Measurements from ENCODE around the gene ANO1.

The ANO1 gene

GRCh38 chr11:70118642-70119041 lies 40.5 kb downstream of the ANO1 start:
- no peak for DNase-seq

GRCh38 chr11:70119502-70119901 lies 41.4 kb downstream of the ANO1 start:
- DNase-seq, result no peak

- DNase-seq, result no peak
Observed at GRCh38 chr11:70120674-70121073, 42.6 kb downstream of the ANO1 start.

GRCh38 chr11:70122490-70123198 lies 44.5 kb downstream of the ANO1 start:
- no peak for DNase-seq

GRCh38 chr11:70123711-70124110 lies 45.6 kb downstream of the ANO1 start:
- DNase-seq, result no peak

GRCh38 chr11:70124321-70125000 lies 46.3 kb downstream of the ANO1 start:
- no peak for DNase-seq

GRCh38 chr11:70126494-70126893 lies 48.4 kb downstream of the ANO1 start:
- DNase-seq, result no peak

GRCh38 chr11:70127653-70128434 lies 49.7 kb downstream of the ANO1 start:
- no peak for DNase-seq

GRCh38 chr11:70128435-70128906 lies 50.4 kb downstream of the ANO1 start:
- DNase-seq, result no peak

- no peak for DNase-seq
Observed at GRCh38 chr11:70129051-70129592, 51.0 kb downstream of the ANO1 start.

- no peak for DNase-seq
Observed at GRCh38 chr11:70130636-70131035, 52.5 kb downstream of the ANO1 start.

- no peak for DNase-seq
Observed at GRCh38 chr11:70131606-70132190, 53.6 kb downstream of the ANO1 start.

- DNase-seq, result no peak
Observed at GRCh38 chr11:70132641-70133040, 54.5 kb downstream of the ANO1 start.

- no peak for DNase-seq
Observed at GRCh38 chr11:70133771-70134335, 55.7 kb downstream of the ANO1 start.

GRCh38 chr11:70134490-70134889 lies 56.4 kb downstream of the ANO1 start:
- DNase-seq, result no peak

GRCh38 chr11:70135142-70135541 lies 57.0 kb downstream of the ANO1 start:
- no peak for DNase-seq

GRCh38 chr11:70135625-70136059 lies 57.5 kb downstream of the ANO1 start:
- DNase-seq, result no peak

GRCh38 chr11:70137383-70137782 lies 59.3 kb downstream of the ANO1 start:
- no peak for DNase-seq

- no peak for DNase-seq
Observed at GRCh38 chr11:70138403-70138802, 60.3 kb downstream of the ANO1 start.

GRCh38 chr11:70139785-70140410 lies 61.8 kb downstream of the ANO1 start:
- DNase-seq, result no peak

GRCh38 chr11:70140711-70141485 lies 62.8 kb downstream of the ANO1 start:
- no peak for DNase-seq
